ENCODE measurements around the gene WASF3. TPM values are rescaled to one million over a fixed set of nuclear protein-coding genes. Genes with fewer than 3 reads are reported as not detected.

Gene WASF3
- polyA plus RNA-seq, 4 donors: 0.22 to 5.4 (median 2.2) TPM

GRCh38 chr13:26599860-26600259 is 42.4 kb downstream of the WASF3 start:
- Histone ChIP-seq H3K4me1 (ENCODE audit: control insufficient read depth in 3 of 3, insufficient read depth in 2 of 3, low read depth in 1 of 3, low read length in 2 of 3) (no peaks in the 10 kb centered on the region), H3K27me3 (ENCODE audit: control insufficient read depth in 3 of 3, insufficient read depth in 3 of 3, low read length in 3 of 3) (no peaks in the 10 kb centered on the region), H3K36me3 (ENCODE audit: control insufficient read depth in 3 of 3, insufficient read depth in 2 of 3, low read depth in 1 of 3, low read length in 3 of 3) (no peaks in the 10 kb centered on the region), H3K4me3 (ENCODE audit: low read depth in 1 of 3, low read length in 3 of 3) (no peak overlapping the region), H3K27ac (ENCODE audit: low read depth in 1 of 3, low read length in 2 of 3) (no peak overlapping the region), H3K9me3 (ENCODE audit: control insufficient read depth in 2 of 2, insufficient read depth in 1 of 2, low read depth in 1 of 2, low read length in 1 of 2) (peaks cover 0 to 4% of the 10 kb centered on the region in 2 donors)
- DNase-seq (no peak), FAIRE-seq (no peak)
- 47 to 60% (median 49%) methylated on average over 1 of the region's 1 CpG for WGBS, 3 donors

GRCh38 chr13:26600343-26600742 is 42.9 kb downstream of the WASF3 start:
- Histone ChIP-seq H3K36me3 (ENCODE audit: control insufficient read depth in 3 of 3, insufficient read depth in 2 of 3, low read depth in 1 of 3, low read length in 3 of 3) (no peaks in the 10 kb centered on the region), H3K4me1 (ENCODE audit: control insufficient read depth in 3 of 3, insufficient read depth in 2 of 3, low read depth in 1 of 3, low read length in 2 of 3) (no peaks in the 10 kb centered on the region), H3K4me3 (ENCODE audit: low read depth in 1 of 3, low read length in 3 of 3) (no peak overlapping the region), H3K9me3 (ENCODE audit: control insufficient read depth in 2 of 2, insufficient read depth in 1 of 2, low read depth in 1 of 2, low read length in 1 of 2) (peaks cover 0 to 4% of the 10 kb centered on the region in 2 donors), H3K27me3 (ENCODE audit: control insufficient read depth in 3 of 3, insufficient read depth in 3 of 3, low read length in 3 of 3) (no peaks in the 10 kb centered on the region), H3K27ac (ENCODE audit: low read depth in 1 of 3, low read length in 2 of 3) (no peak overlapping the region)
- 79 to 86% (median 84%) methylated on average over 1 of the region's 1 CpG for WGBS, 3 donors
- FAIRE-seq: no peak
- no peak for DNase-seq

- no peaks in the 10 kb centered on the region for H3K36me3 ChIP-seq (ENCODE audit: control insufficient read depth in 3 of 3, insufficient read depth in 2 of 3, low read depth in 1 of 3, low read length in 3 of 3)
- H3K27ac ChIP-seq (ENCODE audit: low read depth in 1 of 3, low read length in 2 of 3): no peak overlapping the region
- DNase-seq: no peak
- H3K9me3 ChIP-seq (ENCODE audit: control insufficient read depth in 2 of 2, insufficient read depth in 1 of 2, low read depth in 1 of 2, low read length in 1 of 2): peaks cover 0 to 4% of the 10 kb centered on the region in 2 donors
- FAIRE-seq: no peak
- 51 to 67% (median 54%) methylated on average over 2 of the region's 2 CpGs for WGBS, 3 donors
- H3K27me3 ChIP-seq (ENCODE audit: control insufficient read depth in 3 of 3, insufficient read depth in 3 of 3, low read length in 3 of 3): no peaks in the 10 kb centered on the region
- no peak overlapping the region for H3K4me3 ChIP-seq (ENCODE audit: low read depth in 1 of 3, low read length in 3 of 3)
- H3K4me1 ChIP-seq (ENCODE audit: control insufficient read depth in 3 of 3, insufficient read depth in 2 of 3, low read depth in 1 of 3, low read length in 2 of 3): no peaks in the 10 kb centered on the region
These were observed 44.2 kb downstream of the WASF3 start for GRCh38 chr13:26601669-26602068.

GRCh38 chr13:26602783-26603182 is 45.3 kb downstream of the WASF3 start:
- 71 to 80% (median 78%) methylated on average over 3 of the region's 3 CpGs for WGBS, 3 donors
- no peak overlapping the region for H3K4me3 ChIP-seq (ENCODE audit: low read depth in 1 of 3, low read length in 3 of 3)
- H3K27me3 ChIP-seq (ENCODE audit: control insufficient read depth in 3 of 3, insufficient read depth in 3 of 3, low read length in 3 of 3): no peaks in the 10 kb centered on the region
- H3K9me3 ChIP-seq (ENCODE audit: control insufficient read depth in 2 of 2, insufficient read depth in 1 of 2, low read depth in 1 of 2, low read length in 1 of 2): no peaks in the 10 kb centered on the region
- no peaks in the 10 kb centered on the region for H3K4me1 ChIP-seq (ENCODE audit: control insufficient read depth in 3 of 3, insufficient read depth in 2 of 3, low read depth in 1 of 3, low read length in 2 of 3)
- DNase-seq: no peak
- no peak overlapping the region for H3K27ac ChIP-seq (ENCODE audit: low read depth in 1 of 3, low read length in 2 of 3)
- FAIRE-seq: no peak
- no peaks in the 10 kb centered on the region for H3K36me3 ChIP-seq (ENCODE audit: control insufficient read depth in 3 of 3, insufficient read depth in 2 of 3, low read depth in 1 of 3, low read length in 3 of 3)

- 54 to 65% (median 55%) methylated on average over 3 of the region's 3 CpGs for WGBS, 3 donors
- no peak overlapping the region for H3K27ac ChIP-seq (ENCODE audit: low read depth in 1 of 3, low read length in 2 of 3)
These were observed 47.5 kb downstream of the WASF3 start for GRCh38 chr13:26604784-26605545.

GRCh38 chr13:26605845-26606244 is 48.4 kb downstream of the WASF3 start:
- H3K36me3 ChIP-seq (ENCODE audit: control insufficient read depth in 3 of 3, insufficient read depth in 2 of 3, low read depth in 1 of 3, low read length in 3 of 3): no peaks in the 10 kb centered on the region
- H3K9me3 ChIP-seq (ENCODE audit: control insufficient read depth in 2 of 2, insufficient read depth in 1 of 2, low read depth in 1 of 2, low read length in 1 of 2): no peaks in the 10 kb centered on the region
- H3K4me1 ChIP-seq (ENCODE audit: control insufficient read depth in 3 of 3, insufficient read depth in 2 of 3, low read depth in 1 of 3, low read length in 2 of 3): no peaks in the 10 kb centered on the region
- DNase-seq (no peak), FAIRE-seq (no peak)
- no peak overlapping the region for H3K27ac ChIP-seq (ENCODE audit: low read depth in 1 of 3, low read length in 2 of 3)
- H3K4me3 ChIP-seq (ENCODE audit: low read depth in 1 of 3, low read length in 3 of 3): no peak overlapping the region
- 60 to 83% (median 71%) methylated on average over 2 of the region's 2 CpGs for WGBS, 3 donors
- H3K27me3 ChIP-seq (ENCODE audit: control insufficient read depth in 3 of 3, insufficient read depth in 3 of 3, low read length in 3 of 3): no peaks in the 10 kb centered on the region

More at GRCh38 chr13:26604784-26605545, 47.5 kb downstream of the WASF3 start:
- Histone ChIP-seq H3K4me1 (ENCODE audit: control insufficient read depth in 3 of 3, insufficient read depth in 2 of 3, low read depth in 1 of 3, low read length in 2 of 3) (no peaks in the 10 kb centered on the region), H3K4me3 (ENCODE audit: low read depth in 1 of 3, low read length in 3 of 3) (no peak overlapping the region), H3K9me3 (ENCODE audit: control insufficient read depth in 2 of 2, insufficient read depth in 1 of 2, low read depth in 1 of 2, low read length in 1 of 2) (no peaks in the 10 kb centered on the region), H3K36me3 (ENCODE audit: control insufficient read depth in 3 of 3, insufficient read depth in 2 of 3, low read depth in 1 of 3, low read length in 3 of 3) (no peaks in the 10 kb centered on the region), H3K27me3 (ENCODE audit: control insufficient read depth in 3 of 3, insufficient read depth in 3 of 3, low read length in 3 of 3) (no peaks in the 10 kb centered on the region)
- DNase-seq: no peak
- FAIRE-seq: no peak

GRCh38 chr13:26606631-26607030 is 49.1 kb downstream of the WASF3 start:
- no peak for FAIRE-seq
- Histone ChIP-seq H3K27me3 (ENCODE audit: control insufficient read depth in 3 of 3, insufficient read depth in 3 of 3, low read length in 3 of 3) (no peaks in the 10 kb centered on the region), H3K4me3 (ENCODE audit: low read depth in 1 of 3, low read length in 3 of 3) (no peak overlapping the region), H3K4me1 (ENCODE audit: control insufficient read depth in 3 of 3, insufficient read depth in 2 of 3, low read depth in 1 of 3, low read length in 2 of 3) (no peaks in the 10 kb centered on the region), H3K9me3 (ENCODE audit: control insufficient read depth in 2 of 2, insufficient read depth in 1 of 2, low read depth in 1 of 2, low read length in 1 of 2) (no peaks in the 10 kb centered on the region), H3K36me3 (ENCODE audit: control insufficient read depth in 3 of 3, insufficient read depth in 2 of 3, low read depth in 1 of 3, low read length in 3 of 3) (no peaks in the 10 kb centered on the region), H3K27ac (ENCODE audit: low read depth in 1 of 3, low read length in 2 of 3) (no peak overlapping the region)
- DNase-seq: no peak
- 42 to 59% (median 45%) methylated on average over 4 of the region's 4 CpGs for WGBS, 3 donors

GRCh38 chr13:26614721-26615120 is 57.2 kb downstream of the WASF3 start:
- Histone ChIP-seq H3K9me3 (ENCODE audit: control insufficient read depth in 2 of 2, insufficient read depth in 1 of 2, low read depth in 1 of 2, low read length in 1 of 2) (no peaks in the 10 kb centered on the region), H3K36me3 (ENCODE audit: control insufficient read depth in 3 of 3, insufficient read depth in 2 of 3, low read depth in 1 of 3, low read length in 3 of 3) (no peaks in the 10 kb centered on the region), H3K27me3 (ENCODE audit: control insufficient read depth in 3 of 3, insufficient read depth in 3 of 3, low read length in 3 of 3) (no peaks in the 10 kb centered on the region), H3K27ac (ENCODE audit: low read depth in 1 of 3, low read length in 2 of 3) (no peak overlapping the region), H3K4me1 (ENCODE audit: control insufficient read depth in 3 of 3, insufficient read depth in 2 of 3, low read depth in 1 of 3, low read length in 2 of 3) (no peaks in the 10 kb centered on the region), H3K4me3 (ENCODE audit: low read depth in 1 of 3, low read length in 3 of 3) (no peak overlapping the region)
- 76 to 82% (median 77%) methylated on average over 5 of the region's 5 CpGs for WGBS, 3 donors
- FAIRE-seq: no peak
- no peak for DNase-seq

GRCh38 chr13:26616126-26616525 is 58.6 kb downstream of the WASF3 start:
- H3K36me3 ChIP-seq (ENCODE audit: control insufficient read depth in 3 of 3, insufficient read depth in 2 of 3, low read depth in 1 of 3, low read length in 3 of 3): no peaks in the 10 kb centered on the region
- WGBS, 3 donors: 73 to 83% (median 77%) methylated on average over 2 of the region's 2 CpGs
- H3K9me3 ChIP-seq (ENCODE audit: control insufficient read depth in 2 of 2, insufficient read depth in 1 of 2, low read depth in 1 of 2, low read length in 1 of 2): no peaks in the 10 kb centered on the region
- H3K4me3 ChIP-seq (ENCODE audit: low read depth in 1 of 3, low read length in 3 of 3): no peak overlapping the region
- H3K4me1 ChIP-seq (ENCODE audit: control insufficient read depth in 3 of 3, insufficient read depth in 2 of 3, low read depth in 1 of 3, low read length in 2 of 3): peaks cover 0 to under 1% (median 0%) of the 10 kb centered on the region in 3 donors
- no peak for FAIRE-seq
- no peaks in the 10 kb centered on the region for H3K27me3 ChIP-seq (ENCODE audit: control insufficient read depth in 3 of 3, insufficient read depth in 3 of 3, low read length in 3 of 3)
- no peak overlapping the region for H3K27ac ChIP-seq (ENCODE audit: low read depth in 1 of 3, low read length in 2 of 3)
- DNase-seq: no peak
